HEK293 (cell line): ENCODE data around the gene SCAF1.
A peak's percentile ranks its signal among the peaks of the same experiment; 100 is the strongest.

Experiments used
- KLF1 ChIP-seq: fragments of 450-650 bp; formaldehyde crosslinking; IDR thresholded peaks from 2 replicates; pipeline ENCODE4 v1.5.1; 2016; ENCODE audit warnings: missing biosample characterization, missing genetic modification characterization
- KLF16 ChIP-seq: fragments of 450-650 bp; formaldehyde crosslinking; IDR thresholded peaks from 2 replicates; pipeline ENCODE4 v1.5.1; 2017; ENCODE audit warnings: missing biosample characterization, missing genetic modification characterization
- OSR2 ChIP-seq: fragments of 450-650 bp; formaldehyde crosslinking; IDR thresholded peaks from 2 replicates; pipeline ENCODE4 v1.5.1; 2016; ENCODE audit warnings: missing biosample characterization, missing genetic modification characterization
- REPIN1 ChIP-seq: fragments of 450-650 bp; formaldehyde crosslinking; IDR thresholded peaks from 2 replicates; pipeline ENCODE4 v1.5.1; 2017; ENCODE audit warnings: missing biosample characterization, missing genetic modification characterization, low read depth
- SETDB1 ChIP-seq: IDR thresholded peaks from one replicate; pipeline ENCODE4 v1.6.1; 2017; ENCODE audit warnings: mild to moderate bottlenecking, low read length, moderate library complexity, mixed read lengths; ENCODE audit not compliant: insufficient read length
- SP2 ChIP-seq: fragments of 450-650 bp; formaldehyde crosslinking; IDR thresholded peaks from 2 replicates; pipeline ENCODE4 v1.5.1; 2016; ENCODE audit warnings: missing biosample characterization, missing genetic modification characterization
- SP7 ChIP-seq: fragments of 450-650 bp; formaldehyde crosslinking; IDR thresholded peaks from 2 replicates; pipeline ENCODE4 v1.5.1; 2016; ENCODE audit warnings: missing biosample characterization, missing genetic modification characterization
- TCF7L2 ChIP-seq: IDR thresholded peaks from 2 replicates; pipeline ENCODE4 v1.6.1; 2011; ENCODE audit warnings: low read depth, mild to moderate bottlenecking, inconsistent platforms, low read length, moderate library complexity, borderline replicate concordance
- ZBTB17 ChIP-seq: fragments of 450-650 bp; formaldehyde crosslinking; IDR thresholded peaks from 2 replicates; pipeline ENCODE4 v1.5.1; 2016; ENCODE audit warnings: missing biosample characterization, missing genetic modification characterization
- ZBTB21 ChIP-seq: fragments of 450-650 bp; formaldehyde crosslinking; IDR thresholded peaks from 2 replicates; pipeline ENCODE4 v1.5.1; 2017; ENCODE audit warnings: missing biosample characterization, missing genetic modification characterization
- ZFHX2 ChIP-seq: fragments of 450-650 bp; formaldehyde crosslinking; conservative IDR thresholded peaks from 2 replicates; pipeline ENCODE4 v1.5.1; 2016; ENCODE audit warnings: missing biosample characterization, missing genetic modification characterization
- ZFP69B ChIP-seq: fragments of 450-650 bp; formaldehyde crosslinking; IDR thresholded peaks from 2 replicates; pipeline ENCODE4 v1.5.1; 2016; ENCODE audit warnings: missing biosample characterization, missing genetic modification characterization
- ZNF214 ChIP-seq: fragments of 450-650 bp; formaldehyde crosslinking; IDR thresholded peaks from 2 replicates; pipeline ENCODE4 v1.5.1; 2017; ENCODE audit warnings: missing biosample characterization, mild to moderate bottlenecking, missing genetic modification characterization, borderline replicate concordance
- ZNF24 ChIP-seq: fragments of 450-650 bp; formaldehyde crosslinking; IDR thresholded peaks from 2 replicates; pipeline ENCODE4 v1.5.1; 2016; ENCODE audit warnings: missing biosample characterization, missing genetic modification characterization
- ZNF280D ChIP-seq: fragments of 450-650 bp; formaldehyde crosslinking; IDR thresholded peaks from 2 replicates; pipeline ENCODE4 v1.5.1; 2016; ENCODE audit warnings: missing biosample characterization, missing genetic modification characterization
- ZNF394 ChIP-seq: fragments of 450-650 bp; formaldehyde crosslinking; IDR thresholded peaks from 2 replicates; pipeline ENCODE4 v1.5.1; 2016; ENCODE audit warnings: missing biosample characterization, missing genetic modification characterization, mild to moderate bottlenecking, moderate library complexity, borderline replicate concordance
- ZNF426 ChIP-seq: fragments of 450-650 bp; formaldehyde crosslinking; IDR thresholded peaks from 2 replicates; pipeline ENCODE4 v1.5.1; 2017; ENCODE audit warnings: missing biosample characterization, missing genetic modification characterization, mild to moderate bottlenecking, inconsistent platforms, moderate library complexity
- ZNF549 ChIP-seq: fragments of 450-650 bp; IDR thresholded peaks from 2 replicates; pipeline ENCODE4 v1.5.1; 2018; ENCODE audit warnings: missing biosample characterization, missing genetic modification characterization, mild to moderate bottlenecking, inconsistent platforms, moderate library complexity
- ZNF561 ChIP-seq: fragments of 450-650 bp; IDR thresholded peaks from 2 replicates; pipeline ENCODE4 v1.5.1; 2018; ENCODE audit warnings: missing biosample characterization, missing genetic modification characterization, borderline replicate concordance
- ZNF580 ChIP-seq: fragments of 450-650 bp; formaldehyde crosslinking; IDR thresholded peaks from 2 replicates; pipeline ENCODE4 v1.5.1; 2016; ENCODE audit warnings: missing biosample characterization, missing genetic modification characterization
- ZNF629 ChIP-seq: fragments of 450-650 bp; formaldehyde crosslinking; IDR thresholded peaks from 2 replicates; pipeline ENCODE4 v1.5.1; 2017; ENCODE audit warnings: missing biosample characterization, missing genetic modification characterization
- ZNF692 ChIP-seq: fragments of 450-650 bp; formaldehyde crosslinking; IDR thresholded peaks from 2 replicates; pipeline ENCODE4 v1.5.1; 2016; ENCODE audit warnings: missing biosample characterization, missing genetic modification characterization
- ZXDB ChIP-seq: fragments of 450-650 bp; formaldehyde crosslinking; IDR thresholded peaks from 2 replicates; pipeline ENCODE4 v1.5.1; 2016; ENCODE audit warnings: missing biosample characterization, missing genetic modification characterization
- TF ChIP-seq, protein P1 (sequence below): fragments of 450-650 bp; formaldehyde crosslinking; IDR thresholded peaks from 2 replicates; pipeline ENCODE4 v1.5.1; 2016; ENCODE audit warnings: missing biosample characterization, missing genetic modification characterization
- TF ChIP-seq, protein P2 (sequence below): fragments of 450-650 bp; formaldehyde crosslinking; IDR thresholded peaks from 2 replicates; pipeline ENCODE4 v1.5.1; 2016; ENCODE audit warnings: missing biosample characterization, missing genetic modification characterization
- TF ChIP-seq, protein P3 (sequence below): fragments of 450-650 bp; IDR thresholded peaks from 2 replicates; pipeline ENCODE4 v1.5.1; 2018; ENCODE audit warnings: missing biosample characterization, missing genetic modification characterization
- TF ChIP-seq, protein P4 (sequence below): fragments of 450-650 bp; formaldehyde crosslinking; IDR thresholded peaks from 2 replicates; pipeline ENCODE4 v1.5.1; 2016; ENCODE audit warnings: missing biosample characterization, missing genetic modification characterization

Gene SCAF1

GRCh38 chr19:49676136-49676783 is 34.3 kb downstream of the SCAF1 start (continued):
- TF ChIP-seq, protein P1, sequence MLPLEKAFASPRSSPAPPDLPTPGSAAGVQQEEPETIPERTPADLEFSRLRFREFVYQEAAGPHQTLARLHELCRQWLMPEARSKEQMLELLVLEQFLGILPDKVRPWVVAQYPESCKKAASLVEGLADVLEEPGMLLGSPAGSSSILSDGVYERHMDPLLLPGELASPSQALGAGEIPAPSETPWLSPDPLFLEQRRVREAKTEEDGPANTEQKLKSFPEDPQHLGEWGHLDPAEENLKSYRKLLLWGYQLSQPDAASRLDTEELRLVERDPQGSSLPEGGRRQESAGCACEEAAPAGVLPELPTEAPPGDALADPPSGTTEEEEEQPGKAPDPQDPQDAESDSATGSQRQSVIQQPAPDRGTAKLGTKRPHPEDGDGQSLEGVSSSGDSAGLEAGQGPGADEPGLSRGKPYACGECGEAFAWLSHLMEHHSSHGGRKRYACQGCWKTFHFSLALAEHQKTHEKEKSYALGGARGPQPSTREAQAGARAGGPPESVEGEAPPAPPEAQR (tag by site-specific recombination), result no peak
- TF ChIP-seq ZXDB (tag by site-specific recombination) (peak; percentile 22), ZNF394 (peak; percentile 22; the same call in 1 of the 2 replicates), ZBTB21 (tag by site-specific recombination) (peak; percentile 58; the same call in 1 of the 2 replicates), KLF1 (tag by site-specific recombination) (peak; percentile 29; the same call in 1 of the 2 replicates), ZFP69B (tag by site-specific recombination) (peak; percentile 21; the same call in 1 of the 2 replicates), ZNF692 (tag by site-specific recombination) (no peak; the same call in 1 of the 2 replicates), KLF16 (tag by site-specific recombination) (peak; percentile 96), ZNF549 (tag by site-specific recombination) (no peak), ZNF629 (tag by site-specific recombination) (peak; percentile 65), SP7 (peak; percentile 82), ZNF561 (peak; percentile 56; the same call in 1 of the 2 replicates), ZBTB17 (tag by site-specific recombination) (peak; percentile 74), ZFHX2 (tag by site-specific recombination) (peak; percentile 79), ZNF214 (no peak), ZNF280D (tag by site-specific recombination) (0 out of 2 replicates have a peak, but pooled peaks have one; percentile 53), ZNF426 (no peak), TCF7L2 (no peak), OSR2 (tag by site-specific recombination) (no peak), ZNF580 (tag by site-specific recombination) (peak; percentile 86), SP2 (tag by site-specific recombination) (no peak), SETDB1 (peak; percentile 77), REPIN1 (tag by site-specific recombination) (peak; percentile 60), ZNF24 (tag by site-specific recombination) (peak; percentile 71)
- TF ChIP-seq, protein P2, sequence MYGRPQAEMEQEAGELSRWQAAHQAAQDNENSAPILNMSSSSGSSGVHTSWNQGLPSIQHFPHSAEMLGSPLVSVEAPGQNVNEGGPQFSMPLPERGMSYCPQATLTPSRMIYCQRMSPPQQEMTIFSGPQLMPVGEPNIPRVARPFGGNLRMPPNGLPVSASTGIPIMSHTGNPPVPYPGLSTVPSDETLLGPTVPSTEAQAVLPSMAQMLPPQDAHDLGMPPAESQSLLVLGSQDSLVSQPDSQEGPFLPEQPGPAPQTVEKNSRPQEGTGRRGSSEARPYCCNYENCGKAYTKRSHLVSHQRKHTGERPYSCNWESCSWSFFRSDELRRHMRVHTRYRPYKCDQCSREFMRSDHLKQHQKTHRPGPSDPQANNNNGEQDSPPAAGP (tag by site-specific recombination), result 0 out of 2 replicates have a peak, but pooled peaks have one; percentile 33
- TF ChIP-seq, protein P3, sequence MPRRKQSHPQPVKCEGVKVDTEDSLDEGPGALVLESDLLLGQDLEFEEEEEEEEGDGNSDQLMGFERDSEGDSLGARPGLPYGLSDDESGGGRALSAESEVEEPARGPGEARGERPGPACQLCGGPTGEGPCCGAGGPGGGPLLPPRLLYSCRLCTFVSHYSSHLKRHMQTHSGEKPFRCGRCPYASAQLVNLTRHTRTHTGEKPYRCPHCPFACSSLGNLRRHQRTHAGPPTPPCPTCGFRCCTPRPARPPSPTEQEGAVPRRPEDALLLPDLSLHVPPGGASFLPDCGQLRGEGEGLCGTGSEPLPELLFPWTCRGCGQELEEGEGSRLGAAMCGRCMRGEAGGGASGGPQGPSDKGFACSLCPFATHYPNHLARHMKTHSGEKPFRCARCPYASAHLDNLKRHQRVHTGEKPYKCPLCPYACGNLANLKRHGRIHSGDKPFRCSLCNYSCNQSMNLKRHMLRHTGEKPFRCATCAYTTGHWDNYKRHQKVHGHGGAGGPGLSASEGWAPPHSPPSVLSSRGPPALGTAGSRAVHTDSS, result peak; percentile 35; the same call in 1 of the 2 replicates
- TF ChIP-seq, protein P4, sequence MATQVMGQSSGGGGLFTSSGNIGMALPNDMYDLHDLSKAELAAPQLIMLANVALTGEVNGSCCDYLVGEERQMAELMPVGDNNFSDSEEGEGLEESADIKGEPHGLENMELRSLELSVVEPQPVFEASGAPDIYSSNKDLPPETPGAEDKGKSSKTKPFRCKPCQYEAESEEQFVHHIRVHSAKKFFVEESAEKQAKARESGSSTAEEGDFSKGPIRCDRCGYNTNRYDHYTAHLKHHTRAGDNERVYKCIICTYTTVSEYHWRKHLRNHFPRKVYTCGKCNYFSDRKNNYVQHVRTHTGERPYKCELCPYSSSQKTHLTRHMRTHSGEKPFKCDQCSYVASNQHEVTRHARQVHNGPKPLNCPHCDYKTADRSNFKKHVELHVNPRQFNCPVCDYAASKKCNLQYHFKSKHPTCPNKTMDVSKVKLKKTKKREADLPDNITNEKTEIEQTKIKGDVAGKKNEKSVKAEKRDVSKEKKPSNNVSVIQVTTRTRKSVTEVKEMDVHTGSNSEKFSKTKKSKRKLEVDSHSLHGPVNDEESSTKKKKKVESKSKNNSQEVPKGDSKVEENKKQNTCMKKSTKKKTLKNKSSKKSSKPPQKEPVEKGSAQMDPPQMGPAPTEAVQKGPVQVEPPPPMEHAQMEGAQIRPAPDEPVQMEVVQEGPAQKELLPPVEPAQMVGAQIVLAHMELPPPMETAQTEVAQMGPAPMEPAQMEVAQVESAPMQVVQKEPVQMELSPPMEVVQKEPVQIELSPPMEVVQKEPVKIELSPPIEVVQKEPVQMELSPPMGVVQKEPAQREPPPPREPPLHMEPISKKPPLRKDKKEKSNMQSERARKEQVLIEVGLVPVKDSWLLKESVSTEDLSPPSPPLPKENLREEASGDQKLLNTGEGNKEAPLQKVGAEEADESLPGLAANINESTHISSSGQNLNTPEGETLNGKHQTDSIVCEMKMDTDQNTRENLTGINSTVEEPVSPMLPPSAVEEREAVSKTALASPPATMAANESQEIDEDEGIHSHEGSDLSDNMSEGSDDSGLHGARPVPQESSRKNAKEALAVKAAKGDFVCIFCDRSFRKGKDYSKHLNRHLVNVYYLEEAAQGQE, result 0 out of 2 replicates have a peak, but pooled peaks have one; percentile 21
